Measurements from ENCODE around the gene BDKRB1.
"Not testable (repeated sequence)": the region's sequence is repeated elsewhere in the genome, so short reads cannot be mapped to it uniquely, and the experiment has no call there.

Gene BDKRB1

GRCh38 chr14:96235426-96235825, 20.6 kb upstream of the BDKRB1 start:
- no peak for DNase-seq

DNA sequence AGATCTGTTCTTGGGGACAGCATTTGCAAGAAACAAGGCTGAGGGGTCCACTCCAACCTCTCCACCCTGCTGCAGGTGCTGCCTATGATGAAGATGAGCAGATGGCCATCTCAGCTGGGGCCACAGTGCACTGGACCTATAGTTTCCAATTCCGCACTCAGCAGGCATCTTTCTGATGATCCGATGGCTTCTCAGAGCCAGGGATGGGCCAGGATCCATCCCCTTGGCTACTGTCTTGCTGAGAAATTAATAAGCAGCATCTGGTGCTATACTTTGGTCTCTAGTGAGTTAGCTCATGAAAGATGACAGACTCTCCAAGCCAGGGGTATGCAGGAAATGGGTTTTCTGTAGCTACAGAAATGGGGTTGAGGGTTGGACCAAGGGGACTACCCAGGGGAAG, 18.4 kb upstream of the BDKRB1 start:
- DNase-seq: no peak

- no peak for DNase-seq
Measured at GRCh38 chr14:96238676-96239265, 17.2 kb upstream of the BDKRB1 start.

GRCh38 chr14:96239711-96240141, 16.3 kb upstream of the BDKRB1 start:
- no peak for DNase-seq

DNA sequence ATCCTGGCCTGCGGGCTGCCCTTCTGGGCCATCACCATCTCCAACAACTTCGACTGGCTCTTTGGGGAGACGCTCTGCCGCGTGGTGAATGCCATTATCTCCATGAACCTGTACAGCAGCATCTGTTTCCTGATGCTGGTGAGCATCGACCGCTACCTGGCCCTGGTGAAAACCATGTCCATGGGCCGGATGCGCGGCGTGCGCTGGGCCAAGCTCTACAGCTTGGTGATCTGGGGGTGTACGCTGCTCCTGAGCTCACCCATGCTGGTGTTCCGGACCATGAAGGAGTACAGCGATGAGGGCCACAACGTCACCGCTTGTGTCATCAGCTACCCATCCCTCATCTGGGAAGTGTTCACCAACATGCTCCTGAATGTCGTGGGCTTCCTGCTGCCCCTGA, 15.4 kb upstream of the BDKRB1 start:
- DNase-seq: no peak

GRCh38 chr14:96242126-96242525, 13.9 kb upstream of the BDKRB1 start:
- no peak for DNase-seq

GRCh38 chr14:96243785-96244184, 12.2 kb upstream of the BDKRB1 start:
- DNase-seq: no peak

DNA sequence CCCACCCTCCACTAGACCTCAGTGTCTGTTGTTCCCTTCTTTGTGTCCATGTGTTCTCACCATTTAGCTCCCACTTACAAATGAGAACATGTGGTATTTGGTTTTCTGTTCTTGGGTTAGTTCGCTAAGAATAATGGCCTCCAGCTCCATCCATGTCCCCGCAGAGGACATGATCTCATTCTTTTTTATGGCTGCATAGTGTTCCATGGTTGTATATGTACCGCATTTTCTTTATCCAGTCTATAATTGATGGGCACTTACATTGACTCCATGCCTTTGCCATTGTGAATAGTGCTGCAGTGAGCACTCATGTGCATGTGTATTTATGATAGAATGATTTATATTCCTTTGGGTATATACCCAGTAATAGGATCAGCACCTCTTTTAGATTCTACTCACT, 10.9 kb upstream of the BDKRB1 start:
- DNase-seq: not testable (repeated sequence)

DNA sequence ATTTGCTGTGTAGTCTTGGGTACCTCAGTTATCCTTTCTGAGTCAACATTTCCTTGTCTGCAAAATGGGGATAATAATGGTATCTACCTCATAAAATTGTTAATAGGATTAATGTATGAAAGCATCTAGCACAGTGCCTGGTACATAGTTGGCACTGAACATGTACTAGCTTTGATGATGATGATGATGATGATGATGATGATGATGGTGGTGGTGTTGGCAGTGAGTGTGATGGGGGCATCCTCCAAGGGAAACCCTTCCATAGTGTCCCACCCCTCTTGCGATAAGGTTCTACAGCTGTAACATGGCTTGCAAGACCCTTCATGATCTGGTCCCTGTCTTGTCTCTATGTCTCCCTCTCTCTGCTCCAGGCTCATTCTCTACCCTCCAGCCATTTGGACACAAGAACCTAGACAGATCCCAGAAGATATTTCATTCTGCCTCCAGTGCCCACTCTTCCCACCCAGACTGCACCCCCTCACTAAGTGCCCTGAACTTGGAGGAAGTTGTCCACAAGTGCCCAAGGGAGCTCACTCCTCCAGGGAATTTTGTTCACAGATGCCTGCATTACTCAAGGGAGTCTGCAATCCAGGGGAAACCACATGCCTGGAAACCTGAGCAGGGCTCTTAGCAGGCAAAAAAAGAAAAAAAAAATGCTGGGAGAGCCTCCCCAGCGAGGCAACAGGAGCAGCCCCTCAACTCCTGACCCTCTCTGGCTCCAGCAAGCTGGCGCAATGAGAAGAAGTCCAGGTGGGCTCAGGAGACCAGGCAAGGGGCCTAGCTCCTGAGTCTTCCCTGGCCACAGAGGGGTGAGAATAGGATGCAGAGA, 10.1 kb upstream of the BDKRB1 start:
- DNase-seq: no peak

DNA sequence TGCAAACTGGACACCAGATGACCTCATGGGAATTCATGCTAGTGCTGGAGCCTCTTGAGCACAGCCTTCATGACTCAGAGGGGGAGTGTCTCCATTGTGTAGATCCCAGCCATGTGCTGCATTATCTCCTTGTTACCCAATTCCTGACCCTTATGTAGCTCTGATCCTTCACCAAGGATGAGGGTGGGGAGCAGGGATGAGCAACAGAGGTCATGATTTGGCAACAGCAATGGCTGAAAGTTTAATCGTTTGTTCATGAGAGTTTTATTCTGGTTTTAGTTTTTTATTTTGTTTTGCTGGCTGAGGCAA, 9.5 kb upstream of the BDKRB1 start:
- no peak for DNase-seq

DNA sequence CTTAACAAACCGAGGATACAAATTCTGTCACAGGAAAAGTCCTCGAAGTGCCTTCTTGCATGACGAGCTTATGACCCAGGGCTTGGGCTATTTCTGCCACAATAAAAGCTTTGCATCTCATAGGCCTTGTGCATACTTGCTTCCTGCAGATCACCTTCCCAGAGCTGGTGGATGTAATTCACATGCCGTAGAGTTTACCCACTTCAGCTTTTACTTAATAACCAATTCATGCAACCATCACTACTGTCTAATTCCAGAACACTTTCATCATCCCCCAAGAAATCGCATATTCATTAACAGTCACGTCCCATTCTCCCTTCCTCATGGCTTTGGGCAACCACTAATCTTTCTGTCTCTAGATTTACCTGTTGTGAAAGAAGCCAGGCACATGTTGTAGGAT, 9.0 kb upstream of the BDKRB1 start:
- no peak for DNase-seq

DNA sequence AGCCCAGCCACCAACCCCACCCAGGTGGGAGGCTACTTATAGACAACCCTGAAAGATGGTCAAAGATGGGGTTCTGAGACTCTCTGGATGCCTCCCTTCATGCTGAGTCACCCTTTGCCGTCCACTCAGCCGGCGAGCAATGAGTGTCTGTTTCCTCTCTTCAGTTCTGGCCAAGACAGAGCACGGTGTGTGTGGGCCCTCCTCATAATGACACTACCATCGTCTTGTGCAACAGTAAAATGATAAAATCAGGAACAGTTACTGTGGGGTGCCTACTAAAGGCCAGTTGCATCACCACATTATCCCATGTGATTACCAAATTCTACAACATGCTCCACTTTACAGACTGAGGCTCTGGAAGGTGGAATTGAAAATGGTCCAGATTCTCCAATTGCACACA, 7.0 kb upstream of the BDKRB1 start:
- DNase-seq: peak in 1 of 2 donors; percentile 42

- no peak for DNase-seq
Measured at GRCh38 chr14:96250485-96250884, 5.5 kb upstream of the BDKRB1 start.

- DNase-seq: no peak
Measured at GRCh38 chr14:96251656-96252155, 4.3 kb upstream of the BDKRB1 start.

- DNase-seq: no peak
Measured at GRCh38 chr14:96252323-96252998, 3.5 kb upstream of the BDKRB1 start.

- no peak for DNase-seq
Measured at GRCh38 chr14:96252999-96253539, 2.9 kb upstream of the BDKRB1 start.

DNA sequence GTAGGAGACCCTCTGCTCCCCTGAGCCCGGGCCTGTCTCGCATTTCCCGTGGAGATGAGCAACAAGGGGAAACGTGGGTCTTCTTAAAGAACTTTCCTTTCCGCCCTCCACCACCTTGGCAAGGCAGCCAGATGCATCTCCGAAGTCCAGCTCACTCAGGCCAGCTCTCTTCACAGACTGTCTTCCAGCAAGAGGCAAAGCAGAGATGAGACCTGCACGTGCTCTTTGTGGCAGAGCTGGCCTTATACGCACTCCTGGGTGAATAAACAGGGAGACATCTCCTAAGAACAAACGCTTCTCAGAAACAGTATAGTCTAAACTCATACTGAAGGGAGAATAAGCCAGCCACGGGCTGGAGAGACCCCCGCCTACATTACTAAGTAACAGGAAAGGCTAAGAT, 1.3 kb upstream of the BDKRB1 start:
- DNase-seq: no peak

GRCh38 chr14:96256407-96256806, 397 bp downstream of the BDKRB1 start:
- no peak for DNase-seq

DNA sequence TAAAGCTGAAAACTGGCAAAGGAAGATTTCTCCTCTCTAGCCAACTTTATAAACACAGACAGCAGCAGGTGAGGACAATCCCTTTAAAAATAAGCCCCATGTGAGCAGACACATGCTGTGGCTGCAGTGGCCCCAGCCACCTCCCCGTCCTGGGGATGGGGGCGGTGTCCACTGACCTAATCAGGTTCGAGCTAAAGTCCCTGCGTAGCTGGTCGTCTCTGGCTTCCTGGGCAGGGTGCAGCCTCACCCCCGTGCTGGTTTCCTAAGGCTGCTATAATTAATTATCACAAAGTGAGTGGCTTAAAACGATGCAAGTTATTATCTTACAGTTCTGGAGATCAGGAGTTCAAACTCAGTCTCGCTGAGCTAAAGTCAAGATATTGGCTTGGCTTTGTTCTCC, 1.0 kb downstream of the BDKRB1 start:
- no peak for DNase-seq

DNA sequence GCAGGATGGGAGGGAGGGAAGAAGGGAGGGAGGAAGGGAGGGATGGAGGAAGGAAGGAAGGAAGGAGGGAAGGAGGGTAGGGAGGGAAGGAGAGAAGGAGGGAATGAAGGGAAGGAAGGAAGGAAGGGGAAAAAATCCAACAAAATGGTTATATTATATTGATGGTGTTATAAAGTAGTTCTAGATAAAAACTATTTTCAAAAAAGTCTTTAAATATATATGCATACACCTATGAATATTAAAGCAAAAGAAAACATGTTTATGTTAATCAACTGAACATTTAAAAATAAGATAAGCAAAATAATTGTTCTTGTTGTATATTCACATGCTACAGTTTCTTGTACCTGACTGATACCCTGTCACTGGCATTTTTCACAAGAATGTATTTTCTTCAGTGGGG, 1.9 kb downstream of the BDKRB1 start:
- no peak for DNase-seq

- DNase-seq: no peak
Measured at GRCh38 chr14:96260341-96260821, 4.4 kb downstream of the BDKRB1 start.

DNA sequence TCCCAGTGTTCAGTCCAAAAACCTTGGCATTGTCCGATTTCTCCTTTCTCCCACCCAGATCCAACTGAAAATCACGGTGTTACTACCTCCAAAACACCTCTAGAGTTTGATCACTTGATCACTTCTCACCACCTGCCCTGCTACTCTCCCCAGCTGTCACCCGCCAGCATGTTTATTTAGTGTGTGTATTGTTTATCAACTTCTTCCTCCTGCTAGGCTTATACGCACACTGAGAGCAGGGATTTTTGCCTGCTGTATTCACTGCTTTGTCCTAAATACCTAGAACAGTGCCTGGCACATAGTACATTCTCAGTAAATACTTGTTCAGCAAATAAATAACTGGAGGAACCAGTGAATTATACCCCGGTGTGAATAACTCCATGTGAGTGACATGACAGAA, 5.0 kb downstream of the BDKRB1 start:
- DNase-seq: no peak

DNA sequence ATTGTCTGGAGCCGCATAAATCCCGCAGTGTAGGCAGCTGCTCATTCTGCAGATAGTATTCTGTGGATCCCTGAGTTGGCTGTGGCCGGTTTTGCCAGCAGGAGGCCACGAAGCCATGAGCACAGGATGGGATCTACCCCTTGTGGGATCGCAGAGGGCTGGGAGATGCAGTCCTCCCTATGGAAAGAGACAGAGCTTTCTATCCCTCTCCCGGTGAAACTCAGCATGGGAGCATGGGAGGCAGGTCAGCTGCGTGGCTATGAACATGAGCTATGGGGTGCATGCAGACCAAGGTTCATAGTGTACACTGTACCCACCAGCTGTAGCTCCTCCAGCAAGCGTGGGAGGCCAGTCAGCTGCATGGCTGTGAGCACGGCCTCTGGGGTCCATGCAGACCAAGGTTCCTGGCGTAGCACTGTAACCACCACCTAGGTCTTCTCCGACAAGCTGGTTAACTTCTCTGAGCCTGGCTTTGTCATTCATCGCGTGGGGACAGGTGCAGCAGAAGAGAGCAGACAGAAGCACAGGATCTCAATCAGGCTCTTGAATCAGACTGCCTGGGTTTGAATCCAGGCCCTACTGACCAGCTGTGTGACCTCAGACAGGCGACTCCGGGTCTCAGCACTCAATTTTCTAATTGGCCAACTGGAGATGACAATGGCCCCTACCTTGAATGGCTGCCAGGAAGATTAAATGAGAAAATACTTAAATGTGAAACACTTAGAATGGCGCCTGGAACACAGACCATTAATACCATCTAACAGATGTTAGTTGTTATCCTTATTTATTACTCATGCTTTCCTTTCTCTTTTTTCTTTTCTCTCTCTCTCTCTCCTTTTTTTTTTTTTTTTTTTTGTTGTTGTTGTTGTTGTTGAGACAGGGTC, 6.0 kb downstream of the BDKRB1 start:
- no peak for DNase-seq
